ENCODE results near the gene IREB2.
"Not testable (repeated sequence)": the region's sequence is repeated elsewhere in the genome, so short reads cannot be mapped to it uniquely, and the experiment has no call there.

Gene IREB2

GRCh38 chr15:78437762-78438618 lies at the start of gene IREB2:
Gene IREB2, plus strand, starts transcription at chr15:78438216. Its CDS starts 122 bp downstream, at chr15:78438338.
- peak; percentile 98 for DNase-seq

GRCh38 chr15:78388865-78389264 lies 49.2 kb upstream of the IREB2 start:
- DNase-seq = no peak

- peak; percentile 26 for DNase-seq
Observed at GRCh38 chr15:78389322-78389721, 48.7 kb upstream of the IREB2 start.

GRCh38 chr15:78389738-78390137 lies 48.3 kb upstream of the IREB2 start:
- no peak for DNase-seq

GRCh38 chr15:78390242-78390641 lies 47.8 kb upstream of the IREB2 start:
- DNase-seq = no peak

GRCh38 chr15:78390826-78391225 lies 47.2 kb upstream of the IREB2 start:
- DNase-seq = peak; percentile 85

- DNase-seq = no peak
Observed at GRCh38 chr15:78391781-78392180, 46.2 kb upstream of the IREB2 start.

GRCh38 chr15:78392430-78392829 lies 45.6 kb upstream of the IREB2 start:
- DNase-seq = no peak

- DNase-seq = no peak
Observed at GRCh38 chr15:78393137-78393536, 44.9 kb upstream of the IREB2 start.

GRCh38 chr15:78394026-78394425 lies 44.0 kb upstream of the IREB2 start:
- DNase-seq = no peak

- no peak for DNase-seq
Observed at GRCh38 chr15:78394981-78395616, 42.9 kb upstream of the IREB2 start.

- DNase-seq = no peak
Observed at GRCh38 chr15:78396186-78396814, 41.7 kb upstream of the IREB2 start.

GRCh38 chr15:78396976-78397375 lies 41.0 kb upstream of the IREB2 start:
- peak; percentile 14 for DNase-seq

GRCh38 chr15:78397382-78397781 lies 40.6 kb upstream of the IREB2 start:
- DNase-seq = no peak

GRCh38 chr15:78398076-78398825 lies 39.8 kb upstream of the IREB2 start:
- DNase-seq = no peak

- DNase-seq = no peak
Observed at GRCh38 chr15:78399091-78399490, 38.9 kb upstream of the IREB2 start.

GRCh38 chr15:78402061-78402610 lies 35.9 kb upstream of the IREB2 start:
- DNase-seq = no peak

- no peak for DNase-seq
Observed at GRCh38 chr15:78404125-78404524, 33.9 kb upstream of the IREB2 start.

GRCh38 chr15:78404796-78405195 lies 33.2 kb upstream of the IREB2 start:
- not testable (repeated sequence) for DNase-seq

- no peak for DNase-seq
Observed at GRCh38 chr15:78405336-78405924, 32.6 kb upstream of the IREB2 start.

GRCh38 chr15:78406016-78406585 lies 31.9 kb upstream of the IREB2 start:
- DNase-seq = no peak

All from EL (cell line).